GM23338 (cell line): Measurements from ENCODE around the gene OTUB2.

Experiments
- CREB1 ChIP-seq: fragments of 250-450 bp; sonication (Bioruptor Pico); IDR thresholded peaks from 2 replicates; pipeline ENCODE4 v1.5.0; 2020; ENCODE audit warnings: low read depth, mild to moderate bottlenecking, moderate library complexity
- EZH2 ChIP-seq: fragments of 200-600 bp; sonication (generic); IDR thresholded peaks from one replicate; pipeline ENCODE4 v1.8.0; 2017; ENCODE audit warnings: antibody characterized with exemption, mild to moderate bottlenecking, low read depth; ENCODE audit not compliant: unreplicated experiment
- EZH2phosphoT487 ChIP-seq: fragments of 200-600 bp; sonication (generic); IDR thresholded peaks from one replicate; pipeline ENCODE4 v1.8.1; 2018; ENCODE audit warnings: antibody characterized with exemption; ENCODE audit not compliant: unreplicated experiment
- NANOG ChIP-seq: IDR thresholded peaks from 2 replicates; pipeline ENCODE4 v1.6.1; 2016; ENCODE audit warnings: antibody characterized with exemption, borderline replicate concordance
- POLR2AphosphoS5 ChIP-seq: IDR thresholded peaks from 2 replicates; pipeline ENCODE4 v1.6.1; 2016; ENCODE audit warnings: antibody characterized with exemption, low read depth
- TF ChIP-seq, protein P1 (sequence below), 2 experiments: fragments of 200-600 bp in 1 of 2; sonication (generic) in 1 of 2; conservative IDR thresholded peaks; 2 replicates each; pipeline versions ENCODE4 v1.5.1 to v1.6.1; 2016 to 2017; ENCODE audit warnings: antibody characterized with exemption in 2 of 2, low read depth in 2 of 2, mild to moderate bottlenecking in 2 of 2, moderate library complexity in 1 of 2
- TF ChIP-seq, protein P2 (sequence below): IDR thresholded peaks from one replicate; pipeline ENCODE4 v1.6.1; 2018; ENCODE audit warnings: antibody characterized with exemption; ENCODE audit not compliant: unreplicated experiment
- TF ChIP-seq, protein P3 (sequence below): IDR thresholded peaks from 2 replicates; pipeline ENCODE4 v1.6.1; 2016; ENCODE audit warnings: antibody characterized with exemption

DNA sequence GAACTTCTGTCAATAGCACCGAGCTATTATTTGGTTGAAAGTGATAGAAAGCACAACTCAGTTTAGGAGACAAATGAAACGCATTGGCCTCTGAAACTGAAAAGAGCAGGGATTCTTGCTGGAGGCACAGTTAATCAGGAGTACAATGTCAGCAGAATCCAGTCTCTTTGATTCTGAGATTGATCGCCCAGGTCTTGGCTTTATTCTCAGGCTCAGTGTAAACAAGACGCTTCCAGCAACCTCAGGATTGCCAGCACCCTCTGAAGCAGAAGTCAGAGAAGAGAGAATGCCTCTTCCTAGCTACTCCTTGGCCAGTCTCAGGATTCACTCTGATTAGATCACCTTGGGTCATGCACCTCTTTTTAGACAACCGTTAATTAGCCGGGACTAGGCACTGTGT, 11.8 kb upstream of the OTUB2 start:
- TF ChIP-seq, protein P1, sequence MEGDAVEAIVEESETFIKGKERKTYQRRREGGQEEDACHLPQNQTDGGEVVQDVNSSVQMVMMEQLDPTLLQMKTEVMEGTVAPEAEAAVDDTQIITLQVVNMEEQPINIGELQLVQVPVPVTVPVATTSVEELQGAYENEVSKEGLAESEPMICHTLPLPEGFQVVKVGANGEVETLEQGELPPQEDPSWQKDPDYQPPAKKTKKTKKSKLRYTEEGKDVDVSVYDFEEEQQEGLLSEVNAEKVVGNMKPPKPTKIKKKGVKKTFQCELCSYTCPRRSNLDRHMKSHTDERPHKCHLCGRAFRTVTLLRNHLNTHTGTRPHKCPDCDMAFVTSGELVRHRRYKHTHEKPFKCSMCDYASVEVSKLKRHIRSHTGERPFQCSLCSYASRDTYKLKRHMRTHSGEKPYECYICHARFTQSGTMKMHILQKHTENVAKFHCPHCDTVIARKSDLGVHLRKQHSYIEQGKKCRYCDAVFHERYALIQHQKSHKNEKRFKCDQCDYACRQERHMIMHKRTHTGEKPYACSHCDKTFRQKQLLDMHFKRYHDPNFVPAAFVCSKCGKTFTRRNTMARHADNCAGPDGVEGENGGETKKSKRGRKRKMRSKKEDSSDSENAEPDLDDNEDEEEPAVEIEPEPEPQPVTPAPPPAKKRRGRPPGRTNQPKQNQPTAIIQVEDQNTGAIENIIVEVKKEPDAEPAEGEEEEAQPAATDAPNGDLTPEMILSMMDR (conservative IDR thresholded peaks at IDR 0.05; ENCODE audit: low read depth in 2 of 2) = no peak
- TF ChIP-seq, protein P2, sequence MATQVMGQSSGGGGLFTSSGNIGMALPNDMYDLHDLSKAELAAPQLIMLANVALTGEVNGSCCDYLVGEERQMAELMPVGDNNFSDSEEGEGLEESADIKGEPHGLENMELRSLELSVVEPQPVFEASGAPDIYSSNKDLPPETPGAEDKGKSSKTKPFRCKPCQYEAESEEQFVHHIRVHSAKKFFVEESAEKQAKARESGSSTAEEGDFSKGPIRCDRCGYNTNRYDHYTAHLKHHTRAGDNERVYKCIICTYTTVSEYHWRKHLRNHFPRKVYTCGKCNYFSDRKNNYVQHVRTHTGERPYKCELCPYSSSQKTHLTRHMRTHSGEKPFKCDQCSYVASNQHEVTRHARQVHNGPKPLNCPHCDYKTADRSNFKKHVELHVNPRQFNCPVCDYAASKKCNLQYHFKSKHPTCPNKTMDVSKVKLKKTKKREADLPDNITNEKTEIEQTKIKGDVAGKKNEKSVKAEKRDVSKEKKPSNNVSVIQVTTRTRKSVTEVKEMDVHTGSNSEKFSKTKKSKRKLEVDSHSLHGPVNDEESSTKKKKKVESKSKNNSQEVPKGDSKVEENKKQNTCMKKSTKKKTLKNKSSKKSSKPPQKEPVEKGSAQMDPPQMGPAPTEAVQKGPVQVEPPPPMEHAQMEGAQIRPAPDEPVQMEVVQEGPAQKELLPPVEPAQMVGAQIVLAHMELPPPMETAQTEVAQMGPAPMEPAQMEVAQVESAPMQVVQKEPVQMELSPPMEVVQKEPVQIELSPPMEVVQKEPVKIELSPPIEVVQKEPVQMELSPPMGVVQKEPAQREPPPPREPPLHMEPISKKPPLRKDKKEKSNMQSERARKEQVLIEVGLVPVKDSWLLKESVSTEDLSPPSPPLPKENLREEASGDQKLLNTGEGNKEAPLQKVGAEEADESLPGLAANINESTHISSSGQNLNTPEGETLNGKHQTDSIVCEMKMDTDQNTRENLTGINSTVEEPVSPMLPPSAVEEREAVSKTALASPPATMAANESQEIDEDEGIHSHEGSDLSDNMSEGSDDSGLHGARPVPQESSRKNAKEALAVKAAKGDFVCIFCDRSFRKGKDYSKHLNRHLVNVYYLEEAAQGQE = no peak
- TF ChIP-seq NANOG = no peak
- no peak for TF ChIP-seq POLR2AphosphoS5
- no peak for TF ChIP-seq EZH2
- TF ChIP-seq CREB1 = no peak
- no peak for TF ChIP-seq EZH2phosphoT487
- TF ChIP-seq, protein P3, sequence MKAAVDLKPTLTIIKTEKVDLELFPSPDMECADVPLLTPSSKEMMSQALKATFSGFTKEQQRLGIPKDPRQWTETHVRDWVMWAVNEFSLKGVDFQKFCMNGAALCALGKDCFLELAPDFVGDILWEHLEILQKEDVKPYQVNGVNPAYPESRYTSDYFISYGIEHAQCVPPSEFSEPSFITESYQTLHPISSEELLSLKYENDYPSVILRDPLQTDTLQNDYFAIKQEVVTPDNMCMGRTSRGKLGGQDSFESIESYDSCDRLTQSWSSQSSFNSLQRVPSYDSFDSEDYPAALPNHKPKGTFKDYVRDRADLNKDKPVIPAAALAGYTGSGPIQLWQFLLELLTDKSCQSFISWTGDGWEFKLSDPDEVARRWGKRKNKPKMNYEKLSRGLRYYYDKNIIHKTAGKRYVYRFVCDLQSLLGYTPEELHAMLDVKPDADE = no peak
